Esophagus (tissue), 2 donors: ENCODE results near the gene MINDY4B. TPM values are rescaled to one million over a fixed set of nuclear protein-coding genes. Genes with fewer than 3 reads are reported as not detected.

ENCODE experiments used
- H3K27ac ChIP-seq, 2 donors: one replicate each; pipeline ENCODE4 v1.5.1; 2013; ENCODE audit warnings: low read depth in 2 of 2, mild to moderate bottlenecking in 2 of 2, inconsistent platforms in 1 of 2, low read length in 1 of 2, moderate library complexity in 1 of 2
- H3K27me3 ChIP-seq, 2 donors: one replicate each; pipeline ENCODE4 v1.6.1; 2013; ENCODE audit warnings: low read length in 2 of 2, control low read depth in 1 of 2, mild to moderate bottlenecking in 1 of 2; ENCODE audit not compliant: insufficient read depth in 2 of 2, control insufficient read depth in 1 of 2
- H3K36me3 ChIP-seq, 2 donors: one replicate each; pipeline ENCODE4 v1.6.1; 2013; ENCODE audit warnings: low read length in 1 of 2; ENCODE audit not compliant: control insufficient read depth in 2 of 2, insufficient read depth in 2 of 2
- H3K4me1 ChIP-seq, 2 donors: one replicate each; pipeline ENCODE4 v1.6.1; 2013; ENCODE audit warnings: low read length in 1 of 2; ENCODE audit not compliant: control insufficient read depth in 2 of 2, insufficient read depth in 2 of 2
- H3K4me3 ChIP-seq, 2 donors: one replicate each; pipeline ENCODE4 v1.5.1; 2013; ENCODE audit warnings: low read length in 2 of 2, mild to moderate bottlenecking in 2 of 2, low read depth in 1 of 2, moderate library complexity in 1 of 2
- H3K9me3 ChIP-seq, 2 donors: one replicate each; pipeline ENCODE4 v1.6.1; 2013; ENCODE audit warnings: mild to moderate bottlenecking in 2 of 2, low read depth in 1 of 2, low read length in 1 of 2, moderate library complexity in 1 of 2; ENCODE audit not compliant: control insufficient read depth in 2 of 2, insufficient read depth in 1 of 2
- WGBS, 2 donors: extraction: QIAGEN DNeasy Blood & Tissue Kit; methylation state at CpG; one replicate each; pipeline ENCODE4 v1.1.7; 2013; 5-methylcytosine and 5-hydroxymethylcytosine counted together
- polyA plus RNA-seq, 2 donors: library from polyadenylated mRNA; stranded (reverse); fragments of 200-250 nt; gene quantifications; one replicate each; pipeline ENCODE4 v1.2.3, GENCODE V29; 2013
- donor health status: healthy with polysubstance abuse.
- donor health status: Bipolar disorder and iron deficiency.

MINDY4B gene
- polyA plus RNA-seq, 2 donors: not detected

DNA sequence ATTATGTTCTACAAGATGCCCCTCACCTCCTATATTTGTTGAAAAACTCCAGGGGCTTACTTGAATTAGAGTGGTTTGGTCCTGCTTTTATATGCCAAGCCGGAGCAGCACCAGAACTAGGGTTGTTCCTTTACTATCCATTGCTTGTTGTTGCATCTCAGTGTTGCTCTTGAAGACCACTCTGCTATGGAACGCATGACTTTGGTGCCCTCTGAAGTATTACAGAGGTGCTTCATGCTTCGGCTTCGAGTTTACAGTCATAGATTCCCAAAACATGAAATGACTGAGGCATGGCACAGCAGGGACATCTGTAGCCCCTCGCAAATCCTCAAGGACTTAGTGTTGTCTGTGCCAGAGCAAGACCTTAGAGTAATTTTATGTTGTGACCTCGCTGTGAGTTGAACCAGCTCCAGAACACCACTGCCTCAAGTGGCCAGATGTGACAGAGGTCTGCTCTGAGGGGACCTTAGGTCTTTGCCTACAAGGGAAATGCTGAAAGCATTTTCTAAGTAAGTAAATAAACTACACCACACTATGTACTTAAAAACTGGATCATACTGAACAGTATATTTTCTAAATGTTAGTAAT, 75.1 kb downstream of the MINDY4B start:
- WGBS, 2 donors: 74 to 83% methylated on average over 6 of the region's 6 CpGs
- no peaks in the 10 kb centered on the region for H3K4me1 ChIP-seq
- no peaks in the 10 kb centered on the region for H3K27me3 ChIP-seq
- H3K36me3 ChIP-seq: no peaks in the 10 kb centered on the region
- H3K9me3 ChIP-seq: no peaks in the 10 kb centered on the region
- no peak overlapping the region for H3K27ac ChIP-seq
- no peak overlapping the region for H3K4me3 ChIP-seq

DNA sequence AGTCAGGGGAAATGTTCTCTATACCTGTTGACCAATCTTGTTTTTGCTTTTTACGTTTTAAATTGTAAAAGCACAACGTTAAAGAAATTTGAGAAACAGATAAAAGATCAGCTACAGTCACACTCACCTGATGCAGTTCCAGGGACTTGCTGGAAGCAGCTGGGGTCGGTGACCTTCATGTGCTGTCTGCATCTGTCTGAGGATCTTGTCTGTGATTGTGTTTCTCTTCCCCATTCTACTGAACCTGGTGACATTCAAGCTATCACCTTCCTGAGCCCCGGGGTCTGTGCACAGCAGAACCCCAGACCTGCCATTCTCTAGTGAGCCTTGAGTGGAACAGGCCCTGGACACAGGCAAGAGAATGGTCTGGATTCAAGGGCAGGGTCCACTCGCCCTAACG, 75.8 kb downstream of the MINDY4B start:
- H3K36me3 ChIP-seq: no peaks in the 10 kb centered on the region
- 84% methylated on average over 6 of the region's 6 CpGs for WGBS, 2 donors
- no peaks in the 10 kb centered on the region for H3K27me3 ChIP-seq
- no peaks in the 10 kb centered on the region for H3K9me3 ChIP-seq
- H3K27ac ChIP-seq: no peak overlapping the region
- H3K4me1 ChIP-seq: no peaks in the 10 kb centered on the region
- H3K4me3 ChIP-seq: no peak overlapping the region

DNA sequence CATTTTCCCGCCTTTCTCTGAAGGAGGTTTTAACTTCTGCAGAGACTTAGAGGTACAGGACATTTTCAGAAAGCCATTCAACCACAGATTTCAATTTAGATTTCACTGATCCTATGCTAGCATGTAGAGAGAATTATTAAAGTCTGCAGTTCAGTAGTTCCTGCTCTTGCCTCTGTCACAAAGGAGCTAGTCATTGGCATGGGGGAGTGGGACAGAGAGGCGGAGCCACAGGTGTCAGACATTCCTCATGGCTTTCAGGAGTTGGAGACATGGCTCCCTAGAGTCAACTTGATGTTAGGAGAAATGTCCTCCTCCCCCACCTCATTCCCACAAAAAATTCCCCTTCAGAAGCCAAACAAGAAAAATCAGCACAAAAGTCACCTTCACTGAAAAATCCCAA, 76.2 kb downstream of the MINDY4B start:
- 90 to 91% methylated on average over 2 of the region's 2 CpGs for WGBS, 2 donors
- no peaks in the 10 kb centered on the region for H3K9me3 ChIP-seq
- no peaks in the 10 kb centered on the region for H3K36me3 ChIP-seq
- no peaks in the 10 kb centered on the region for H3K27me3 ChIP-seq
- no peak overlapping the region for H3K27ac ChIP-seq
- H3K4me3 ChIP-seq: no peak overlapping the region
- no peaks in the 10 kb centered on the region for H3K4me1 ChIP-seq

DNA sequence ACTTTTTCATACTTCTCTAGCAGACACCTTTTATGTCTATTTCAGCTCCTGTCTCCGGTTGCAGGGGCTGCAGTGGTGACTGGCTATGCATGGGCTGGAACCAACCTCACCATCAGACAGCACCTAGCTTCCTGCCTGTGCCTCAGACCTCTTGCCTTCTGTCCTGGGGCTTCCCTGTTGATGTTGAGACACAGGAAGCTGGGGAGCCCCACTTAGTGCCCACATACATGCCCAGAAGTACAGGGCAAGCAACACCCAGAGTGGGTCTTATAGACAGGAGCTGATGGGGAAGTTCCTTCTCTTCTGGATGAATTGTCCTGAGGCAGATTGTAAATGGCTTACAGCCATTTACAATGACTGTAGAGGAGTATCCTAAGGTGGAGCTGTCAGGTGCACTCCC, 77.0 kb downstream of the MINDY4B start:
- Histone ChIP-seq H3K27me3 (no peaks in the 10 kb centered on the region), H3K9me3 (no peaks in the 10 kb centered on the region), H3K4me1 (no peaks in the 10 kb centered on the region), H3K27ac (no peak overlapping the region), H3K36me3 (no peaks in the 10 kb centered on the region), H3K4me3 (no peak overlapping the region)
- 85 to 100% methylated on average over 1 of the region's 1 CpG for WGBS, 2 donors

DNA sequence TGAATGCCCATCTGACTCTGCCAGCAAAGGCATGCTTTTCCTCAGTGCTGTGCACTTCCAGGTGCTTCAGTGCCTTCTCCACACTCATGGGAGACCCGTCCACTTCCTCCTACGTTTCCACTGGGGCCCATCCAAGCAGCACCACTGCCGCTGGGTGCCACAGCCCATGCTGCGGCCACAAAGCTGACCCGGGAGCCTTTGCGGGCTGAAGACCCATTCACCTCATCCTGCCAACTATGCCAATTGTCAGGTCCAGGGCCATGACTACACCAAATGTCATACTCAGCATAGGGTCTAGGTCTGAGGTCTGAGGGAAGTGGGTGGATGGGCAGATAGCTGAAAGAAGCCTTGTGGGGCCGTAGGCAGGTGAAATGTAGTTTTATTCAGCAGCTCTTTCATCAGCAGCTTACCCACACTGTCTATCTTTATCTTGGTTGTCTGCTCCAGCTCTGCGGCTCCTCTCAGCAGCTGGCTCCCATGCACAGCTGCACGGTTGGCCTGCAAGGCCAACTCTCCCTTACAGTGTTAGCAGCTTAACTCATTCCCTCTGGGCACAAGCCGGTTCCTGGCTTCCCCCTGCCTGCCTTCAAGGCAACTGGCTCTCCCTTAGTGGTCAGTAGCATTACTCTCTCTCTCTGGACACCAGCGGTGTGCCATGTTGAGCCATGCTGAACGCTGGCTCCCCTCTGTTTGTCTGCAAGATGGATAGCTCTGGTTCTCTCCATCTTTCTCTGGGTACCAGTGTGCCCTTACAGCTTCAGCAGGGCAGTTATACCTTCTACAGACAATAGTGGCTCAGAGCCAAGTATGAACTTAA, 78.6 kb downstream of the MINDY4B start:
- WGBS, 2 donors: 88 to 91% methylated on average over 12 of the region's 12 CpGs

DNA sequence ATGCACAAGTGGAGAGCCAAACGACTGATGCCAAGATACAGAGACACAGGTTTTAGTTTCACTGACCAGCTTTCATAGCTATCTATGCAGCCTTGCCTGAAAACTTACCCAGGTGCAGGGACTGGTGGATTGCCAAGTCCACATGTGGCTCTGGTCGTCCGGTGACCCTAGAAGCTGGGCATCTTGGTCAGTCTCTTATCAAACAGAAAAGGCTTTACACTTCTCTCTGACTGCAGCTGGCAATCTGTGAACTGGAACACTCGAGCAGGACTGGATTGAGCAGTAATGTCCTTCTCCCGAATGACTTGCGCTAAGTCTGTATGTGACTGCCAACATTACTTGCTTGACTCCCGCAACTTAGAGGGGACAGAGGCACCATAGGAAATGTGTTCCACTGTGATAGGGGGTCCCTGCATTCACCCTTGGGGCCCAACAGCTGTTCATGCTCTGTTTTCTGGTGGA, 79.3 kb downstream of the MINDY4B start:
- no peaks in the 10 kb centered on the region for H3K27me3 ChIP-seq
- no peaks in the 10 kb centered on the region for H3K4me1 ChIP-seq
- WGBS, 2 donors: 55 to 59% methylated on average over 7 of the region's 7 CpGs
- H3K9me3 ChIP-seq: no peaks in the 10 kb centered on the region
- H3K4me3 ChIP-seq: no peak overlapping the region
- no peaks in the 10 kb centered on the region for H3K36me3 ChIP-seq
- no peak overlapping the region for H3K27ac ChIP-seq

More for the DNA sequence above, 78.6 kb downstream of the MINDY4B start:
- H3K27ac ChIP-seq: no peak overlapping the region
- H3K9me3 ChIP-seq: no peaks in the 10 kb centered on the region
- no peaks in the 10 kb centered on the region for H3K4me1 ChIP-seq
- no peak overlapping the region for H3K4me3 ChIP-seq
- H3K36me3 ChIP-seq: no peaks in the 10 kb centered on the region
- H3K27me3 ChIP-seq: no peaks in the 10 kb centered on the region

DNA sequence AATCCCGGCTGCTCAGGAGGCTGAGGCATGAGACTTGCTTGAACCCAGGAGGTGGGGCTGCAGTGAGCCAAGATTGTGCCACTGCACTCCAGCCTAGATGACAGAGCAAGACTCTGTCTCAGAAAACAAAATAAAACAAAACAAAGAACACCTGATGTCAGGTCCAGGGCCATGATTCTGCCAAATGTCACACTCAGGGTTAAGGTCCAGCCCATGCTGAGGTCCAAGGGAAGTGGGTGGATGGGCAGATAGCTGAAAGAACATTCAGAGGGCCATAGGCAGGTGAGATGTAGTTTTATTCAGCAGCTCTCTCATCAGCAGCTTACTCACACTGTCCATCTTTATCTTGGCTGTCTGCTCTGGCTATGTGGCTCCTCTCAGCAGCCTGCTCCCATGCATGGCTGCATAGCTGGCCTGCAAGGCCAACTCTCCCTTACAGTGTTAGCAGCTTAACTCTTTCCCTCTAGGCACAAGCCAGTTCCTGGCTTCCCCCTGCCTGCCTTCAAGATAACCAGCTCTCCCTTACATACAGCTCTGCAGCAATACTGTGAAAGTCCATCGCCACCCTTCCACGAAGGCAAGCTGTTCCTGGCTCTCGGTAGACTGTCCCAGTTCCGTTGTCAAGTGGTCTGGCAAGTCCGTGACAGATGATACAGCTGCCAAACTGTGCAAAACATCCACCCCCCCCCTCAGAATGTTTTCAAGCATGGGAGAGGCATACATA, 79.9 kb downstream of the MINDY4B start:
- WGBS, 2 donors: 80% methylated on average over 6 of the region's 6 CpGs
- Histone ChIP-seq H3K36me3 (no peaks in the 10 kb centered on the region), H3K27me3 (no peaks in the 10 kb centered on the region), H3K4me1 (no peaks in the 10 kb centered on the region), H3K9me3 (no peaks in the 10 kb centered on the region), H3K4me3 (no peak overlapping the region), H3K27ac (no peak overlapping the region)

DNA sequence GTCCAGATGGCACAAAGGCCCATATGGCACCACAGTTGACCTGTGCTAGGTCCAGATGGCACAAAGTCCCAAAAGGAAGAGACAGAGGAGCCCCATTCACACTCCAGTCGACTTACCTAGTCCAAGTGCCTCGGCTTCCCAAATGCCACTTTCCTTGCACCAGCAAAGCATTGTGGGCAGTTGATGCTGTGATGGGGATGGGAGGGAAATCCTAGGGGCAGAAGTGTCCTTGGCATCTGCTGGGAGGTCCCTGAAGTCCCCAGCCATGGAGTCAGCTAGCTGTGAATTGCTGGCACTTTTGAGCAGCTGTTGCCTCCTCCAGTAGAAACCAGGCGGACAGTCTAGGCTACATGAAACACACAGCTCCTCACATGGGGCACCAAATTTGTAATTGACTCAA, 82.0 kb downstream of the MINDY4B start:
- no peaks in the 10 kb centered on the region for H3K36me3 ChIP-seq
- no peak overlapping the region for H3K27ac ChIP-seq
- 91 to 94% methylated on average over 3 of the region's 3 CpGs for WGBS, 2 donors
- H3K27me3 ChIP-seq: no peaks in the 10 kb centered on the region
- H3K9me3 ChIP-seq: no peaks in the 10 kb centered on the region
- no peak overlapping the region for H3K4me3 ChIP-seq
- H3K4me1 ChIP-seq: no peaks in the 10 kb centered on the region

DNA sequence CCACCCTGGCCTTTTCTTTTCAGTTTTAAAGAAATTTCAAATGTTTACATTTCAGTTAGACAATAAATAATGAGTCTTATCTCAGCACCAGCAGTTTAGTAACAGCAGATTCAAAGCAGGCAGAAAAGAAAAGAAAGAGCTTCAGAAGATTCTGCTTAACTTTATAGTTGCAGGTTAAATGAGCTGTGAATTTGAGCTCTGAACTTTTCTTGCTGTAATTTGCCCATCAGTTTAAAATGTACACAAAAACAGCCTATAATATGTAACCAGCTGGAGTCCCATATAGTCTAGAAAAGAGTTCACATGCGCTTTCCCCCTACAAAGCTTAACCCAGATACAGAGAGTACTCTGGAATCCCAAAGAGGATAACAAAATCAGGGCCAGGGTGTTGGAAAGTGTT, 82.6 kb downstream of the MINDY4B start:
- H3K27me3 ChIP-seq: no peaks in the 10 kb centered on the region
- no peaks in the 10 kb centered on the region for H3K9me3 ChIP-seq
- H3K36me3 ChIP-seq: no peaks in the 10 kb centered on the region
- H3K4me1 ChIP-seq: no peaks in the 10 kb centered on the region
- H3K27ac ChIP-seq: no peak overlapping the region
- 83 to 92% methylated on average over 1 of the region's 1 CpG for WGBS, 2 donors
- H3K4me3 ChIP-seq: no peak overlapping the region
